Tibial nerve (tissue), 4 donors: Measurements from ENCODE around the gene ANKRD11.

Experiments
- EP300 ChIP-seq, 2 donors: sonication (generic); formaldehyde crosslinking; IDR thresholded peaks; one replicate each; pipeline ENCODE4 v1.6.1; 2017; ENCODE audit warnings: antibody characterized with exemption in 2 of 2, mild to moderate bottlenecking in 1 of 2
- POLR2A ChIP-seq, 2 donors: fragments of 450-650 bp; IDR thresholded peaks; one replicate each; pipeline ENCODE4 v1.6.1; 2017; ENCODE audit warnings: antibody characterized with exemption in 2 of 2, mild to moderate bottlenecking in 2 of 2, moderate library complexity in 2 of 2
- TF ChIP-seq, protein P1 (sequence below), 5 experiments: fragments of 200-600 bp in 3 of 5; fragments of 450-650 bp in 2 of 5; sonication (generic) in 3 of 5; IDR thresholded peaks; one replicate each; pipeline ENCODE4 v1.5.1; 2016 to 2019; ENCODE audit warnings: antibody characterized with exemption in 5 of 5, mild to moderate bottlenecking in 3 of 5, moderate library complexity in 2 of 5

DNA sequence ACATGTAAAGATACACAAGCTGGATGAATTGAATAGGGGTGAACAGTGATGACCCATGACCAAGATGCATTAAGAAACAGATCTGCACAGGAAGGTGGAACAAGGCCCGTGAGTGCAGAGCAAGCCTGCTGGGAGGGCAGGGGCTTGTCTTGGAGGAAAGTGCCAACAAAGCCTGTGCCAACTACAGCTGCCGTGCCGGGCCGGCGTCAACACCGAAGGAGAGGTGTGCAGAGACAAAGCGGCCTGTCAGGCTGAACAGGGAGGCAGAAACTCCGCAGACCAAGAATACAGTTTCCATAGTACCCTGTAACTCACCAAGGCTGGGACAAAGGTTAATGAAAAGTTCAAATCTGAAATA is 46.7 kb downstream of the ANKRD11 start:
- TF ChIP-seq, protein P1, sequence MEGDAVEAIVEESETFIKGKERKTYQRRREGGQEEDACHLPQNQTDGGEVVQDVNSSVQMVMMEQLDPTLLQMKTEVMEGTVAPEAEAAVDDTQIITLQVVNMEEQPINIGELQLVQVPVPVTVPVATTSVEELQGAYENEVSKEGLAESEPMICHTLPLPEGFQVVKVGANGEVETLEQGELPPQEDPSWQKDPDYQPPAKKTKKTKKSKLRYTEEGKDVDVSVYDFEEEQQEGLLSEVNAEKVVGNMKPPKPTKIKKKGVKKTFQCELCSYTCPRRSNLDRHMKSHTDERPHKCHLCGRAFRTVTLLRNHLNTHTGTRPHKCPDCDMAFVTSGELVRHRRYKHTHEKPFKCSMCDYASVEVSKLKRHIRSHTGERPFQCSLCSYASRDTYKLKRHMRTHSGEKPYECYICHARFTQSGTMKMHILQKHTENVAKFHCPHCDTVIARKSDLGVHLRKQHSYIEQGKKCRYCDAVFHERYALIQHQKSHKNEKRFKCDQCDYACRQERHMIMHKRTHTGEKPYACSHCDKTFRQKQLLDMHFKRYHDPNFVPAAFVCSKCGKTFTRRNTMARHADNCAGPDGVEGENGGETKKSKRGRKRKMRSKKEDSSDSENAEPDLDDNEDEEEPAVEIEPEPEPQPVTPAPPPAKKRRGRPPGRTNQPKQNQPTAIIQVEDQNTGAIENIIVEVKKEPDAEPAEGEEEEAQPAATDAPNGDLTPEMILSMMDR (IDR thresholded peaks at IDR 0.05), result no peak
- TF ChIP-seq POLR2A (IDR thresholded peaks at IDR 0.05) (no peak), EP300 (IDR thresholded peaks at IDR 0.05) (no peak)
